Neural cell (in vitro differentiated cells): ENCODE measurements around the gene DAND5.

ENCODE experiments used
- RAD21 ChIP-seq: fragments of 450-650 bp; conservative IDR thresholded peaks from 2 replicates; pipeline ENCODE4 v1.6.1; 2014; ENCODE audit warnings: antibody characterized with exemption, mild to moderate bottlenecking, moderate library complexity
- SMC3 ChIP-seq: fragments of 450-650 bp; conservative IDR thresholded peaks from 2 replicates; pipeline ENCODE4 v1.6.1; 2014; ENCODE audit warnings: antibody characterized with exemption, mild to moderate bottlenecking, moderate library complexity; ENCODE audit not compliant: poor library complexity
- TF ChIP-seq, protein P1 (sequence below): fragments of 450-650 bp; IDR thresholded peaks from 2 replicates; pipeline ENCODE4 v1.5.1; 2014; ENCODE audit warnings: antibody characterized with exemption, mild to moderate bottlenecking, moderate library complexity; ENCODE audit not compliant: poor library complexity, severe bottlenecking

GRCh38 chr19:12946092-12946721, 23.2 kb upstream of the DAND5 start:
- TF ChIP-seq RAD21 (no peak), SMC3 (no peak)
- TF ChIP-seq, protein P1, sequence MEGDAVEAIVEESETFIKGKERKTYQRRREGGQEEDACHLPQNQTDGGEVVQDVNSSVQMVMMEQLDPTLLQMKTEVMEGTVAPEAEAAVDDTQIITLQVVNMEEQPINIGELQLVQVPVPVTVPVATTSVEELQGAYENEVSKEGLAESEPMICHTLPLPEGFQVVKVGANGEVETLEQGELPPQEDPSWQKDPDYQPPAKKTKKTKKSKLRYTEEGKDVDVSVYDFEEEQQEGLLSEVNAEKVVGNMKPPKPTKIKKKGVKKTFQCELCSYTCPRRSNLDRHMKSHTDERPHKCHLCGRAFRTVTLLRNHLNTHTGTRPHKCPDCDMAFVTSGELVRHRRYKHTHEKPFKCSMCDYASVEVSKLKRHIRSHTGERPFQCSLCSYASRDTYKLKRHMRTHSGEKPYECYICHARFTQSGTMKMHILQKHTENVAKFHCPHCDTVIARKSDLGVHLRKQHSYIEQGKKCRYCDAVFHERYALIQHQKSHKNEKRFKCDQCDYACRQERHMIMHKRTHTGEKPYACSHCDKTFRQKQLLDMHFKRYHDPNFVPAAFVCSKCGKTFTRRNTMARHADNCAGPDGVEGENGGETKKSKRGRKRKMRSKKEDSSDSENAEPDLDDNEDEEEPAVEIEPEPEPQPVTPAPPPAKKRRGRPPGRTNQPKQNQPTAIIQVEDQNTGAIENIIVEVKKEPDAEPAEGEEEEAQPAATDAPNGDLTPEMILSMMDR = no peak
